CD4-positive, alpha-beta T cell treated with Interleukin-15 for 1 hour (primary cell): ENCODE measurements around the gene LECT2.

Source experiments
- DNase-seq: peaks from one replicate; pipeline ENCODE4 v3.0.0-alpha.2; 2020

LECT2 gene

DNA sequence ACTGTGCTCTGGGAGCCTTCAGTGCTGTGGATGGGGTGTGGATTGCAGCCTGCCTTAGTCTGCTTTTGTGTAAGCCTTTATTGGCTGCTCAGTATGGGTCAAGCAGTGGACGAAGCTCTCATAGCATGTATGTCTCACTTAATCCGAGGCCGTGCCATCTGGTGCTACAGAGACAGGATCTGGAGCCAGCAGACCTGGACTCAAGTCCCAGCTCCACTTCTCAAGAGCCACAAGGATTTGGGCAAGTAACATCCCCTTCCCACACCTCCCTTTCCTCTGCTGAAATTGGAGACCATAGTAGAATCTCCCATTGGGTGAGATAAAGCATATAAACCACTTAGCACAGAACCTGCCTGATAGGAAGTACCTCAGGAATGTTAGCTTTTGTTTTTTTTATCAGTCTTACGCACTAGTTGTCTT lies 23.4 kb upstream of the LECT2 start:
- DNase-seq: no peak

- DNase-seq: peak; percentile 64
Observed at GRCh38 chr5:135977375-135977928, 22.7 kb upstream of the LECT2 start.

- no peak for DNase-seq
Observed at GRCh38 chr5:135976216-135976615, 21.4 kb upstream of the LECT2 start.

- DNase-seq: no peak
Observed at GRCh38 chr5:135975122-135975521, 20.3 kb upstream of the LECT2 start.

DNA sequence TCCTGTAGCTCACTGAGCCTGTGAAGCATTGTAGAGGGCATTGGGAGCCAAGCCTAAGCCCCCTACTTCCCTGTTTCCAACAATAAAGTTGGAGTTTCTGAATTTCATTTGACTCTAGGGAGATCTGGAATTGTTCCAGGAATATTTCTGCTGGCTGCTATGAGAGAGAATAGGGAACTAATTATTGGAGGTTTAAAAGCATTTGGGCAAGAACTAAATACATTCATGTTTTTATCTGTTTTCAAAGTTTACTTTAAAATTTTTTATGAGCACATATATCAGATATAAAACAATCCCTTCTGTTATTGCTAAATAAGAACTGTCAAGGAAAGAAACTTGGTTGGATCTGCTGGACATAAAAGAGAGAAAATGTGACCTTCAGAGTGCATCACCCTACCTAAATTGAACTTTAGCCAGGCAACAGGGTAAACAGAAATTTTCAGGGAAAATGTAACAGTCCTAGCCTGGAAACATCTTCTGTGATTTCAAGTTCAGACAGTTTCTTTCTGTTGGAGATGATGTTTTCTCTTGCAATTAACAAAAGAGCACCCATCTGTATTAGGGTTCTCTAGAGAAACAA lies 19.3 kb upstream of the LECT2 start:
- DNase-seq: no peak

GRCh38 chr5:135973323-135974020 lies 18.7 kb upstream of the LECT2 start:
- DNase-seq: no peak

DNA sequence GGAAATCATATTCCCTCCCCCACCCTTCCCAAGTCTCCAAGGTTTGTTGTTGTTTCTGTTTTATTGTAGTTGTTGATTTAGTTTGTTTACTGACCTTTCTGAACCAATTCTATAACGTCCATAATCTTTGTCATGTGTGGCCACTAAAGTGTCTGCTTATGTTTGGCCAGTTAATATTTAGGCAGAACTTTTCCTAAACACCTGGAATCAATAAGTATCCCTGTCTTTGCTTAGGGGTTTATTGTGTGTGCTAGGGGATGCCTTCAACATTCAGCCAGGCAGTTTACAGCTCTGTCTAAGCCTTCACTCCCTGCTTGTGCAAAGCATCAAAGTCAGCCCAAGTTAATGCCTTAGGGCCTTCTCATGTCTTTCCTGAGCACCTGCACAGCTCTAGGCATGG lies 16.9 kb upstream of the LECT2 start:
- DNase-seq: no peak

DNA sequence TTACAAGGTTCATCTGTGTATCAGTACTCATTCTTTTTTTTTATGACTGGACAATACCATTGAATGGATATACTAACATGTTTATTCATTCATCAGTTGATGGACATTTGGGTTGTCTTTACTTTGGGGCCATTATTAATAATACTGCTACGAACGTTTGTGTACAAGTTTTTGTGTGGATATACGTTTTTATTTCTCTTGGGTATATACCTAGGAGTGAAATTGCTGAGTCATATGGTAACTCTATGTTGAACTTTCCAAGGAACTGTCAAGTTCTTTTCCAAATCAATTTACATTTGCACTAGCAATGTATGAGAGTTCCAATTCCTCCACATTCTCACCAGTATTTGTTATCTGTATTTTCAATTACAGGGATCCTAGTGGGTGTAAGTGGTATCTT lies 12.0 kb upstream of the LECT2 start:
- DNase-seq: no peak

GRCh38 chr5:135966165-135966564 lies 11.4 kb upstream of the LECT2 start:
- DNase-seq: no peak

- no peak for DNase-seq
Observed at GRCh38 chr5:135965504-135965903, 10.7 kb upstream of the LECT2 start.

DNA sequence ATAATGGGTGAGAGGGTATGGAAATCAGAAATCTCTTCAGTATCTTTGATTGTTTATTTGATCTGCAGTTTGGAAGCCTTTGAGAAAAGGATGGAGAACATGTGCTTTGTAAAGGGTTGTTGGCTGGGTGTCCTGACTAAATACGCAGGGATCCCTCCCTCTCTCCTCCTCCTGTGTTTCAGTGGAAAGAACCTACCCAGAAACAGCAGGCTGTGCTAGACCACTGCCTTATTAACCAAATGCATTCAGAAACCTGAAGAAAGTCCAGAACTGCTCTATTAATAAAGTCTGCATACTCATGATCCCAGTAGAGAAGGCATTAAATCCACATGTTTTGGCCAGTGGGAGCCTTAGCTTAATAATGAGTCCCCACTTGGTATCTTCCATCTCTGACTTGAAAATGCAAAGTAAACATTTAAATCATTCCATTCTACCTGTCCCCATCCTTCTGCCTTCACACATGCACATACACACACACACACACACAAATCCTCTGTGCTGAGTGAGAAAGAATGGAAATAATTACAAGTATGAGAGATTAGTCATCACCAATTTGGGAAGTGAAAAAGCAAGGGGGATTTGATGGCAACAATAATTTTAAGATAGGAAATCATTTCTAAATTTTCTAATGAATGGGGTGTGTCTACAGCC lies 10.0 kb upstream of the LECT2 start:
- no peak for DNase-seq

GRCh38 chr5:135955525-135955924 lies 742 bp upstream of the LECT2 start:
- DNase-seq: no peak

GRCh38 chr5:135953850-135954249 lies 933 bp downstream of the LECT2 start:
- DNase-seq: no peak

- no peak for DNase-seq
Observed at GRCh38 chr5:135952683-135953082, 2.1 kb downstream of the LECT2 start.

DNA sequence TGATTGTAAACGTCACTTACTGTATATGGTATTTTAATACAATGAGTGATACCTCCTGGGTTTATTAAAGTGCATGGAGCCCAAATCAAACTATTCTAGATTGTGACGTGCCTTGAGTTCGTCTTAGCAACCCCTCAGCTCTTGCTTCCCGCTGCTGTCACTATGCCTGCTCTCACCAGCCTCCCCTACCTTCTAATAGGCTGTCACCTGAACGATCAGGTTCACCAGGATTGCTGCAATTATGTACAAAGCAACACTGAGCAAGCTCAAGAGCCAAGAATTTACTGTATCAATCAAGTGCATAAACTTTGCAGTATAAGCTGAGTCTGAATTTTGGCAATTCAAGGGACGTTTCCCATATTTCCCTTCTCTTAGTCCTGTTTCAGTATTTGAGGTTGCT lies 3.0 kb downstream of the LECT2 start:
- no peak for DNase-seq

DNA sequence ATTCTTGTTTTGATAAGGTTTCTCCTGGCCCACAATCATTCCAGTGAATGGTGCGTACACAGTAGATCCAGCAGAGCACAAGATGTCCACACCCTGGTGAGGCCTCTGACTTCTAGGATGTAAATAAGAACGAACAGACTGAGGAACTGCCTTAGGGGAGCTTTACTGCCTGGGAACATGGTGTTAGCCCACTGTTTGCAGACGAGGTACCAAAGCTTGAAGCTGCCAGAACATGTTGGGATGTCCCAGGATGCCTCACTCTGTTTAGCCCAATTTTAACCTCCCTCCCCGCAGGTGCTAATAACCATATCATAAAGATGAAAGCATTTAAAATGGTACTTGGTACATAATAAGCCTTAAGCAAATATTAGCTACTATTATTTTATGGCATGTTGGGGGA lies 3.5 kb downstream of the LECT2 start:
- no peak for DNase-seq

- DNase-seq: no peak
Observed at GRCh38 chr5:135950611-135951010, 4.2 kb downstream of the LECT2 start.

GRCh38 chr5:135944967-135945560 lies 9.7 kb downstream of the LECT2 start:
- DNase-seq: no peak

GRCh38 chr5:135944564-135944963 lies 10.2 kb downstream of the LECT2 start:
- DNase-seq: no peak

DNA sequence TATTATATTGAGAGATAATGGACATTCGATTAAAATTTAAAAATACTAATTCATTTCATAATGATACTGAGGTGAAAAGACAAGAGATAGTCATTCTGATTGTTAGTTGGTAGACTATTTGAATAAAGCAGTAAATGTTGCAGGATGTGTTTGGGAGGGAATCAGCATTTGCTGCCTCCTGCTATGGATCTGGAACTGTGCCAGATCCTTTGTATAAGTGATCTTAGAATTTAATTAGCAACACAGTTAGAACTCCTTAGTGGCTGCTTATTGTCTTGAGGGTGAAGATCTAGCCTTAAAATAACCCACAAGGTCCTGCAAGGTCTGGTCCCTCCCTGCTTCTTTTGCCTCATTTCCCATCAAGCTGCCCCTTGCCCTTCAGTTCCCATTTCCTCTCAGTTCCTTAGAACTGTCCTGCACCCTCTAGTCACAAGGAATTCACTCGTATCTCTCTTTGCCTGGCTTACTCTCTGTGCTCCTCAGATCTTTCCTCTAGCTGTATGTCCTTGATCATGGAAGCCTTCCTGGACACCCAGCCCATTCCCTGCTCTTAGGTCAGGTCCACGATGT lies 12.5 kb downstream of the LECT2 start:
- no peak for DNase-seq

- no peak for DNase-seq
Observed at GRCh38 chr5:135941711-135942110, 13.1 kb downstream of the LECT2 start.

- no peak for DNase-seq
Observed at GRCh38 chr5:135937245-135937911, 17.4 kb downstream of the LECT2 start.

DNA sequence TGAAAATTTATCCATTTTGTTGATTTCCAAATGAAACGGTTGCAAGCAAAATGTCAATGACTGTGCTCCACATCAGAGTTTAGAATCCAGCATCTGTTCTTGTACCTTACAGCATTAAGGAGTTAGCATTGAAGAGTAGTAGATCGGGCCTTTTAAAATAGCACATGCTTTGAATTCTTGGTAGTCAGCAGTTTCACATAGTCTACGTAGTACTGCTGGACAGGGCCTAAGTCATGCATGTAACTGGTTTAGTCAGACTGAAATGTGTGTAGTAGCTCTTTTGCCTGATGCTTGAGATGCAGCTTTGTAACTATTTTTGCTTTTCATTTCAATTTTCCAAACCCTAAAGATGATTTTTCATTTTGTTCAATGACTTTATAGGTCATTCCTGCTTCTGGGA lies 19.8 kb downstream of the LECT2 start:
- DNase-seq: no peak
